K562 (cell line): ENCODE results near the gene HSF4. TPM values are rescaled to one million over a fixed set of nuclear protein-coding genes. Genes with fewer than 3 reads are reported as not detected.
A peak's percentile ranks its signal among the peaks of the same experiment; 100 is the strongest.

ENCODE experiments used
- CSDE1 ChIP-seq, 2 experiments: fragments of 450-650 bp; IDR thresholded peaks; 2 replicates each; pipeline ENCODE4 v1.6.1; 2016; ENCODE audit warnings: mild to moderate bottlenecking in 1 of 2
- CUX1 ChIP-seq: fragments of 200-800 bp; sonication (Bioruptor generic); IDR thresholded peaks from 2 replicates; pipeline ENCODE4 v1.6.1; 2016; ENCODE audit warnings: missing genetic modification characterization, missing compliant biosample characterization
- HIVEP1 ChIP-seq: fragments of 250-450 bp; sonication (Bioruptor Pico); IDR thresholded peaks from 2 replicates; pipeline ENCODE4 v1.4.0; 2020; ENCODE audit warnings: mild to moderate bottlenecking
- HOMEZ ChIP-seq: fragments of 250-450 bp; sonication (Bioruptor Pico); IDR thresholded peaks from 2 replicates; pipeline ENCODE4 v1.4.0; 2020; ENCODE audit warnings: mild to moderate bottlenecking, moderate library complexity
- HSF4 ChIP-seq: fragments of 250-450 bp; sonication (Bioruptor Pico); IDR thresholded peaks from 2 replicates; pipeline ENCODE4 v2.1.2; 2022; ENCODE audit warnings: mild to moderate bottlenecking, moderate library complexity, borderline replicate concordance
- ID3 ChIP-seq, 2 experiments: fragments of 250-450 bp in 1 of 2; fragments of 450-650 bp in 1 of 2; sonication (Bioruptor Pico) in 1 of 2; IDR thresholded peaks; 2 replicates each; pipeline versions ENCODE4 v1.6.1 to v1.8.0; 2016 to 2021; ENCODE audit warnings: mild to moderate bottlenecking in 2 of 2, moderate library complexity in 2 of 2, missing compliant biosample characterization in 1 of 2, missing genetic modification characterization in 1 of 2
- MITF ChIP-seq: IDR thresholded peaks from 2 replicates; pipeline ENCODE4 v1.6.1; 2014; ENCODE audit warnings: antibody characterized with exemption
- NFXL1 ChIP-seq: fragments of 450-650 bp; formaldehyde crosslinking; IDR thresholded peaks from 2 replicates; pipeline ENCODE4 v1.4.0; 2021; ENCODE audit warnings: mild to moderate bottlenecking
- NR4A1 ChIP-seq, 2 experiments: fragments of 250-450 bp in 1 of 2; fragments of 450-650 bp in 1 of 2; sonication (Bioruptor Pico) in 1 of 2; IDR thresholded peaks; 2 replicates each; pipeline versions ENCODE4 v1.4.0 to v1.6.1; 2016 to 2020; ENCODE audit warnings: mild to moderate bottlenecking in 2 of 2, missing compliant biosample characterization in 1 of 2, missing genetic modification characterization in 1 of 2, moderate library complexity in 1 of 2
- RB1 ChIP-seq: fragments of 450-650 bp; IDR thresholded peaks from 2 replicates; pipeline ENCODE4 v1.6.1; 2017; ENCODE audit warnings: low read depth, mild to moderate bottlenecking
- SIN3A ChIP-seq, 2 experiments: fragments of 150-350 bp in 1 of 2; IDR thresholded peaks; 2 replicates each; pipeline ENCODE4 v1.6.1; 2011 to 2016; ENCODE audit warnings: borderline replicate concordance in 2 of 2, low read depth in 2 of 2, low read length in 2 of 2, mild to moderate bottlenecking in 2 of 2, moderate library complexity in 2 of 2; ENCODE audit not compliant: control insufficient read depth in 1 of 2
- TARDBP ChIP-seq: fragments of 450-650 bp; IDR thresholded peaks from 2 replicates; pipeline ENCODE4 v1.6.1; 2016
- TRIM24 ChIP-seq, 2 experiments: fragments of 450-650 bp; IDR thresholded peaks; 2 replicates each; pipeline ENCODE4 v1.6.1; 2016
- ZNF165 ChIP-seq: fragments of 250-450 bp; sonication (Bioruptor Pico); IDR thresholded peaks from 2 replicates; pipeline ENCODE4 v1.4.0; 2020; ENCODE audit warnings: borderline replicate concordance
- ZNF57 ChIP-seq: fragments of 450-650 bp; formaldehyde crosslinking; IDR thresholded peaks from 2 replicates; pipeline ENCODE4 v1.4.0; 2020; ENCODE audit warnings: mild to moderate bottlenecking, moderate library complexity
- ZNF639 ChIP-seq, 2 experiments: fragments of 200-800 bp in 1 of 2; sonication (Bioruptor generic) in 1 of 2; sonication (generic) in 1 of 2; formaldehyde crosslinking in 1 of 2; IDR thresholded peaks in 1 of 2; conservative IDR thresholded peaks in 1 of 2; 2 replicates each; pipeline versions ENCODE4 v1.5.0 to v1.6.1; 2016 to 2020; ENCODE audit warnings: missing compliant biosample characterization in 1 of 2, missing genetic modification characterization in 1 of 2, missing genetic modification reagents in 1 of 2
- polyA plus RNA-seq, 8 experiments: library from polyadenylated mRNA; depleted of rRNA in 4 of 8; stranded (reverse) in 5 of 8; unstranded in 3 of 8; fragments of >200 nt; fragmentation: Nextera tagmentation in 2 of 8; fragmentation: Illumina TruSeq in 1 of 8; extraction: Ambion mirVana in 2 of 8; extraction: Trizol in 1 of 8; gene quantifications; 2 replicates each; pipeline versions ENCODE4 v1.2.1 to v1.2.3, GENCODE V29; 2011 to 2014; ENCODE audit warnings: inconsistent platforms in 1 of 8, missing spikeins in 1 of 8
- total RNA-seq, 7 experiments: library from RNA; depleted of rRNA in 6 of 7; stranded (reverse); fragments of >200 nt in 6 of 7; fragmentation: Illumina TruSeq in 2 of 7; extraction: Trizol in 2 of 7; gene quantifications; 2 replicates each; pipeline versions ENCODE4 v1.2.1 to v1.2.3, GENCODE V29; 2011 to 2021; ENCODE audit warnings: low replicate concordance in 1 of 7

Gene HSF4
- total and polyA plus RNA-seq, 9 of the 15 experiments (the other 6 are each of a cell fraction or from before 2014, with no cell fraction given) = 0.50 to 35.4 (median 8.8) TPM; not detected in 1

GRCh38 chr16:67164599-67165061 lies at the start of gene HSF4 (continued):
- TF ChIP-seq NFXL1 (no peak), ZNF57 (CRISPR knock-in tag) (no peak), HSF4 (CRISPR knock-in tag) (no peak), ID3 (CRISPR knock-in tag; IDR thresholded peaks at IDR 0.05) (no peak), ID3 (tag; IDR thresholded peaks at IDR 0.05) (peak; percentile 36; the same call in 1 of the 2 replicates), CUX1 (CRISPR knock-in tag) (no peak), SIN3A (IDR thresholded peaks at IDR 0.05; ENCODE audit: borderline replicate concordance in 2 of 2, control insufficient read depth in 1 of 2, low read depth in 2 of 2, low read length in 2 of 2) (peak in 1 of 2 experiments; percentile 49; a peak in 1 of 4 replicates), RB1 (peak; percentile 81), CSDE1 (IDR thresholded peaks at IDR 0.05) (no peak), HOMEZ (CRISPR knock-in tag) (no peak), TRIM24 (IDR thresholded peaks at IDR 0.05) (no peak), NR4A1 (CRISPR knock-in tag; IDR thresholded peaks at IDR 0.05) (no peak), NR4A1 (tag; IDR thresholded peaks at IDR 0.05) (0 out of 2 replicates have a peak, but pooled peaks have one; percentile 50), TARDBP (no peak), MITF (peak; percentile 60; the same call in 1 of the 2 replicates), ZNF165 (no peak), ZNF639 (CRISPR knock-in tag; conservative IDR thresholded peaks at IDR 0.05 in 1 of 2, IDR thresholded peaks at IDR 0.05 in 1 of 2) (peak in 1 of 2 experiments; percentile 55; a peak in 1 of 4 replicates), HIVEP1 (CRISPR knock-in tag) (no peak)
